Stimulated activated naive CD8-positive, alpha-beta T cell treated with anti-CD3 and anti-CD28 coated beads, Interleukin-15, amount 100 ng/mL, for 72 hours (primary cell): ENCODE results near the gene SIPA1L3.
"Not testable (repeated sequence)": the region's sequence is repeated elsewhere in the genome, so short reads cannot be mapped to it uniquely, and the experiment has no call there.

Experiments
- ATAC-seq: fragments of 150-1000 bp; cut with Tn5 transposase; 2 replicates; pipeline ENCODE4 v1.10.0; 2021; ENCODE audit warnings: mild to moderate bottlenecking, moderate library complexity
- DNase-seq, 2 donors: peaks; one replicate each; pipeline ENCODE4 v3.0.0; 2021 to 2022
- H3K27ac Mint-ChIP-seq, 2 donors: one replicate each; pipeline ENCODE4 v1.8.0; 2022; ENCODE audit warnings: mild to moderate bottlenecking in 2 of 2, mixed read lengths in 2 of 2, moderate library complexity in 2 of 2
- H3K27me3 Mint-ChIP-seq: one replicate; pipeline ENCODE4 v1.8.0; 2022; ENCODE audit warnings: mixed read lengths
- H3K4me1 Mint-ChIP-seq: one replicate; pipeline ENCODE4 v1.8.0; 2022; ENCODE audit warnings: mild to moderate bottlenecking, mixed read lengths
- H3K4me3 Mint-ChIP-seq, 2 donors: one replicate each; pipeline ENCODE4 v1.8.0; 2022; ENCODE audit warnings: mild to moderate bottlenecking in 2 of 2, mixed read lengths in 2 of 2, moderate library complexity in 1 of 2
- H3K9me3 Mint-ChIP-seq, 2 donors: one replicate each; pipeline ENCODE4 v1.8.0; 2022; ENCODE audit warnings: mixed read lengths in 2 of 2

Gene SIPA1L3

GRCh38 chr19:38060331-38060730 is 153.3 kb downstream of the SIPA1L3 start:
- no peak for DNase-seq
- Mint-ChIP-seq H3K9me3 (no peaks in the 10 kb centered on the region), H3K27me3 (no peaks in the 10 kb centered on the region), H3K4me3 (no peak overlapping the region), H3K4me1 (peaks cover 34% of the 10 kb centered on the region), H3K27ac (no peak overlapping the region)
- ATAC-seq = no peak

DNA sequence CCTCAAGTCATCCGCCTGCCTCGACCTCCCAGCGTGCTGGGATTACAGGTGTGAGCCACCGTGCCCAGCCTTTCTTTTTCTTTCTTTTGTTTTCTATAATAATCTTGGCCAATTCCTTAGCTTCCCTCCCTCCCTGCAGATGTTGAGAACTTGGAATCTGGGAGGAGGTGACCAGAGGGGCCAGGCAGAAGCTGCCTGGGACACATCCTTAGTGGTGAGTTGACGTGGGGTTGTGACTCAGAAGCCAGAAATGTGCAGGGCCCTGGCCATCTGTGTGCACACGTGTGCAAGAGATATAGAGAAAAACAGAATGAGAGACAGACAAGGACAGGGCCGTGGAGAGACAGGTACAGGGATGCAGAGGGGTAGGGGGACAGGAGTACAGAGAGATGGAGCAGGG is 154.3 kb downstream of the SIPA1L3 start:
- Mint-ChIP-seq H3K27me3 (no peaks in the 10 kb centered on the region), H3K4me1 (peaks cover 27% of the 10 kb centered on the region), H3K9me3 (no peaks in the 10 kb centered on the region), H3K27ac (no peak overlapping the region), H3K4me3 (no peak overlapping the region)
- ATAC-seq = no peak
- no peak for DNase-seq

- ATAC-seq (no peak), DNase-seq (no peak)
- Mint-ChIP-seq H3K9me3 (no peaks in the 10 kb centered on the region), H3K4me3 (no peak overlapping the region), H3K4me1 (peaks cover 18% of the 10 kb centered on the region), H3K27ac (no peak overlapping the region), H3K27me3 (no peaks in the 10 kb centered on the region)
These were observed 156.2 kb downstream of the SIPA1L3 start for GRCh38 chr19:38062959-38063761.

DNA sequence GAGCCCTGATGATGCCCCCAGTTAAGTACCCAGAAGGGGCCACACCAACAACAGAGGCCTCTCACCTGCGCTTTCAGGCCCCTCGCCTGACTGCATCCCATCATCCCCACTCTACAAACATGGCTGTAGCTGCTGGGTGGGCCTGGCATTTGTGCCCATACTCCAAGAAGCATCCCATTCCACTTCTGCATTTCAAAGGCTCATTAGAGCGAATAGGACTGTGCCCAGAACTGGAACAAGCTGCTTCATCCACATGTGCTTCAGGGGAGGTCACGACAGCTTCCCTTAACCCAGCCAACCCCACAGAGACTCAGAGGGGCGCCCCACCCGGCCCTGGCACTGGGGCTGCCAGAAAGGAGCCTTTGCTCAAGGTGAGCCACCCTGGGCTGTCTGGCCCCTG is 156.9 kb downstream of the SIPA1L3 start:
- no peak overlapping the region for H3K27ac Mint-ChIP-seq
- H3K4me3 Mint-ChIP-seq = no peak overlapping the region
- no peaks in the 10 kb centered on the region for H3K9me3 Mint-ChIP-seq
- DNase-seq (no peak), ATAC-seq (no peak)
- H3K4me1 Mint-ChIP-seq = peaks cover 13% of the 10 kb centered on the region
- no peaks in the 10 kb centered on the region for H3K27me3 Mint-ChIP-seq

GRCh38 chr19:38064661-38065425 is 157.8 kb downstream of the SIPA1L3 start:
- no peaks in the 10 kb centered on the region for H3K27me3 Mint-ChIP-seq
- ATAC-seq (no peak), DNase-seq (no peak)
- H3K9me3 Mint-ChIP-seq = no peaks in the 10 kb centered on the region
- H3K4me3 Mint-ChIP-seq = no peak overlapping the region
- no peak overlapping the region for H3K27ac Mint-ChIP-seq
- peaks cover 6% of the 10 kb centered on the region for H3K4me1 Mint-ChIP-seq

- not testable (repeated sequence) for H3K4me1 Mint-ChIP-seq, H3K27me3 Mint-ChIP-seq, DNase-seq, H3K9me3 Mint-ChIP-seq, H3K4me3 Mint-ChIP-seq, ATAC-seq
- peak overlapping the region in 1 of 2 donors; percentile 67 for H3K27ac Mint-ChIP-seq
These were observed 158.8 kb downstream of the SIPA1L3 start for GRCh38 chr19:38065775-38066174.

DNA sequence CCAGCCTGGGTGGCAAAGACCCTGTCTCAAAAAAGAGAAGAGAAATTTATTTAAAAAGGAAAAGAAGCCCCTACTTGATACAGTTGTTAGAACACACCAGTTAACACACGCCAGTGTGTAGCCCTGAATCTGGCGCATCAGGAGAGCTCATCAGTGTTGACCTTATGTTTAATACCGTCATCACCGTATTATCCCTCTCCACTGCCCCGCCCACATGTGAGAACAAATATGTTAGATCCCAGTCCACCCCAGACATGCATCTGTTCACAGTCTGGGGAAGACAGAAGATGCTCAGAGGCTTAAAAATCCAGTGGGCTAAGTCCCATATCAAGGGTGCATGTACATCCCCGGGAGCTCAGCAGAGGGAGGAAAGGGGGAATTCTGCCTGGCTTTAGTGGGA is 161.8 kb downstream of the SIPA1L3 start:
- no peak for DNase-seq
- ATAC-seq = no peak
- no peaks in the 10 kb centered on the region for H3K27me3 Mint-ChIP-seq
- peaks cover 0 to 9% of the 10 kb centered on the region in 2 donors for H3K9me3 Mint-ChIP-seq
- H3K4me3 Mint-ChIP-seq = no peak overlapping the region
- H3K27ac Mint-ChIP-seq = no peak overlapping the region
- H3K4me1 Mint-ChIP-seq = no peaks in the 10 kb centered on the region

DNA sequence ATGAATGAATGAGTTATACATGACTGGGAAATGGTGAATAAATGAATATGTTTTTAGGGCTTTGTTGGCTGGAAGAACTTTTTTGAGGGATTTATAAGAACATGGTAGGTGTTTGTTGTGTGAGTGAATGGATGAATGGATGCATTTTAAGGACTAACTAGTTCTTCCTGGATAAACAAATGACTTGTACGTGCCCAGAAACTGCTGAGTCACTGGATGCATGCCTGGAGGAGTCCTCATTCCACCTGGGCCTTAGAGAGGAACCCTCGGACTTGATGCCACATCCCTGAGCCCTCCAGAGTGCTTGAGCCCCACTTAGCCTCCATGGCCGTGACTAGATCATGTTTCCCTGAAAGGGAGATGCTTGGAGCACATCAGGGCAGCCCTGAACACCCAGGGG is 163.6 kb downstream of the SIPA1L3 start:
- H3K4me3 Mint-ChIP-seq = no peak overlapping the region
- no peak for ATAC-seq
- H3K27ac Mint-ChIP-seq = peak overlapping the region in 1 of 2 donors; percentile 76
- no peaks in the 10 kb centered on the region for H3K4me1 Mint-ChIP-seq
- DNase-seq = no peak
- H3K27me3 Mint-ChIP-seq = no peaks in the 10 kb centered on the region
- H3K9me3 Mint-ChIP-seq = peaks cover 0 to 9% of the 10 kb centered on the region in 2 donors

DNA sequence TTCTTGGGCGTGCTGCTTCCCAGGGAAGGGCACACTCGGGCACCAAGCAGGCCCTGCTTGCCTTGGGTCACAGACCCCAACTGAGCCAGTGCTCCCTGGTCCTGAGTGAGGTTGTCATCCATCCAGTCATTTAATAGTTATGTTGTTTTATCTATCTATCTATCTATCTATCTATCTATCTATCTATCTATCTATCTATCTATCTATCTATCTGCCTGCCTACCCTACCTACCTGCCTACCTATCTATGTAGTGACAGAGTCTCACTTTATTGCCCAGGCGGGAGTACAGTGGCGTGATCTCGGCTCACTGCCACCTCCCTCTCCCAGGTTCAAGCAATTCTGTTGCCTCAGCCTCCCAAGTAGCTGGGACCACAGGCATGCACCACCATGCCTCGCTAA is 164.0 kb downstream of the SIPA1L3 start:
- not testable (repeated sequence) for DNase-seq, H3K27me3 Mint-ChIP-seq, H3K4me3 Mint-ChIP-seq, H3K9me3 Mint-ChIP-seq, H3K27ac Mint-ChIP-seq, ATAC-seq, H3K4me1 Mint-ChIP-seq

- H3K27ac Mint-ChIP-seq = no peak overlapping the region
- H3K4me1 Mint-ChIP-seq = no peaks in the 10 kb centered on the region
- H3K27me3 Mint-ChIP-seq = no peaks in the 10 kb centered on the region
- no peak for ATAC-seq
- no peak overlapping the region for H3K4me3 Mint-ChIP-seq
- no peak for DNase-seq
- peaks cover 0 to 9% of the 10 kb centered on the region in 2 donors for H3K9me3 Mint-ChIP-seq
These were observed 164.6 kb downstream of the SIPA1L3 start for GRCh38 chr19:38071647-38072046.

DNA sequence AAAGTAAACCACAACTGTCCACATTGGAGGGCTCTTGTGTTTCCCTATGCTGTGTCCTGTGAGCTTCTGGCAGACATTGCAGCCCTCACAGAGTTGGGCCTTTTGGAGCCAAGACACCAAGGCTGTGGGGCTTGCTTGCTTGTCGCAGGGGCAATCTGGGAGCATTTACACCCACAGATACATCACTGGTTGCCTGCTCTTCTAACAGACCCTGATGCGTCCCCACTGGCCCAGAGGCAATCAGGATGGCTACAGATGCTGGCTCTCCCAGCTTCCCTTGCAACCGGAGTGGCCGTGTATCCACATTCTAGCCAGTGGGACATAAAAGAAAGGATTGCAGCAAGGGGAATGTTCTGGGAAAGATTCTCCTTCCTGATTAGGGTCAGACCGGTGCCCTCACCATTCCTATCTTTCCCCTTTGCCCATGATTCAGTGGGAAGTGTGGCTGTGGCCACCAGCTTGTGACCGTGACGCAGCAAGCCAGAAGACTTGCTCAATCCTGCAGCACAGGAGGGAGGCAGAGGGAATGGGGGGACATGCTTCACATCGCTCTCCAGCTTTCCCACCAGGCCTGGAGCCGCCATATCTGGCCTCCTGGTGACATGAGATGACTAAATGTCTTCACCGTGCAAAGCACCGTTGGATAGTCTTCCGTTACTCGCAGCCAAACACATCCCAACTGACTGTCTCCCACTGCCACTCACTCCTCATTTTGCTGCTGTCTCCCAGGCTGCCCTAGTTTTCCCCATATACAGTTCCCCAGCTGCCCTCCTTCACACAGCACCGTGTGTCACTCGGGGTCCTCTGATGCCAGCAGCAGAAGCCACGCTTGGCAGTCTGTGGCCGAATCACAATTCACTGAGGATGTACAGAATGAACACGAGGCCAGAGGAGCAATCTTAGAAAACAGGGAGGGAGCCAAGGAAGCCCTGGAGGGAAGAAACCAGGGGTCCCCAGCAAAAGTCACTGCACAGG is 166.1 kb downstream of the SIPA1L3 start:
- DNase-seq (no peak), ATAC-seq (no peak)
- H3K9me3 Mint-ChIP-seq = peaks cover 0 to 9% of the 10 kb centered on the region in 2 donors
- H3K27me3 Mint-ChIP-seq = no peaks in the 10 kb centered on the region
- no peak overlapping the region for H3K4me3 Mint-ChIP-seq
- no peaks in the 10 kb centered on the region for H3K4me1 Mint-ChIP-seq
- H3K27ac Mint-ChIP-seq = no peak overlapping the region

GRCh38 chr19:38073841-38074685 is 167.1 kb downstream of the SIPA1L3 start:
- ATAC-seq (no peak), DNase-seq (no peak)
- Mint-ChIP-seq H3K9me3 (peaks cover 0 to 9% of the 10 kb centered on the region in 2 donors), H3K4me1 (peaks cover 1% of the 10 kb centered on the region), H3K27me3 (no peaks in the 10 kb centered on the region), H3K4me3 (no peak overlapping the region), H3K27ac (no peak overlapping the region)

DNA sequence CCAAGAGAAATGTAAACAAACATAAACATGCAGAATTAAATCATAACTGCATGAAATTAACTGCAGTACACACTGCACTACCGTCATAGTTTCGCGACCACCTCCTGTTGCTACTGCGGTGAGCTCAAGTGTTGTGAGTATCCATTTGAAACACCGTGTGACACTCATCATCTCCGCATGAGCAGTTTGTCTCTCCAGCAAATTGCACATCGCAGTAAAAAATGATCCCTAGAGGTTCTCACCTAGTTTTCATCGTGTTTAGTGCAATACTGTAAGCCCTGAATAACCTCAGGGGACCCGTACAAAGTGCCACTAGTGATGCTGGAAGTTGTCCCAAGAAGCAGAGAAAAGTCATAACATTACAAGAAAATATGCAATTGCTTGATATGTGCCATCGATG is 169.3 kb downstream of the SIPA1L3 start:
- DNase-seq = no peak
- Mint-ChIP-seq H3K9me3 (peaks cover 4 to 6% of the 10 kb centered on the region in 2 donors), H3K4me1 (peaks cover 24% of the 10 kb centered on the region), H3K4me3 (no peak overlapping the region), H3K27ac (no peak overlapping the region), H3K27me3 (no peaks in the 10 kb centered on the region)
- ATAC-seq = no peak

GRCh38 chr19:38078302-38078930 is 171.4 kb downstream of the SIPA1L3 start:
- Mint-ChIP-seq H3K27ac (no peak overlapping the region), H3K9me3 (peaks cover 0 to 4% of the 10 kb centered on the region in 2 donors), H3K4me3 (no peak overlapping the region), H3K4me1 (peaks cover 24% of the 10 kb centered on the region), H3K27me3 (no peaks in the 10 kb centered on the region)
- DNase-seq (no peak), ATAC-seq (no peak)
